RWPE1 (cell line): ENCODE data around the gene ZRANB3.
"Not testable (repeated sequence)": the region's sequence is repeated elsewhere in the genome, so short reads cannot be mapped to it uniquely, and the experiment has no call there.

ENCODE experiments used
- CTCF ChIA-PET: fragments of 350-600 bp; sonication (Branson Sonifier 250); formaldehyde crosslinking; extraction: SDS; loops from one replicate; lab custom pipeline; 2021; lab: Yijun Ruan, JAX
- POLR2A ChIA-PET: fragments of 400-600 bp; formaldehyde crosslinking; extraction: SDS; loops from one replicate; lab custom pipeline; 2020; ENCODE audit warnings: antibody characterized with exemption; ENCODE audit not compliant: low non-redundant PET; lab: Yijun Ruan, JAX
- DNase-seq: peaks from one replicate; pipeline ENCODE4 v3.0.0; 2012; ENCODE audit warnings: low spot score
- H3K27ac ChIP-seq: fragments of 450-650 bp; 2 replicates; pipeline ENCODE4 v1.5.1; 2017
- TF ChIP-seq, protein P1 (sequence below): fragments of 450-650 bp; conservative IDR thresholded peaks from 2 replicates; pipeline ENCODE4 v1.5.1; 2017; ENCODE audit warnings: low read depth, mild to moderate bottlenecking

ZRANB3 gene

DNA sequence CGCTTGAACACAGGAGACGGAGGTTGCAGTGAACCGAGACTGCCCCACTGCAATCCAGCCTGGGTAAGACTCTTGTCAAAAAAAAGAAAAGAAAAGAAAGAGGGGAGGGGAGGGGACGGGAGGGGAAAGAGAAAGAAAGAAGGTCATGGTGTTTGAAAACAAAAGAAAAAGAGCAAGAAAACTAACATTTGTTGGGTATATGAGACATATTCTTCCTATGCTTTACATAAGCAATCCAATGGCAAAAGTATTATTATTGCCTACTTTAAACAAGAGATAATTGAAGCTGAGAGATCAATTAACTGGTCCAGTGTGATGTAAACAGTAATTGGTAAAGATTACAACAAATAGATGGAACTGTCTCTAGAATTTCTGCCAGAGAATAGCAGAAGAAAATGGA lies 157.3 kb downstream of the ZRANB3 start:
- H3K27ac ChIP-seq: no peak overlapping the region
- ChIA-PET POLR2A (no interaction called here), CTCF (no interaction called here)
- TF ChIP-seq, protein P1, sequence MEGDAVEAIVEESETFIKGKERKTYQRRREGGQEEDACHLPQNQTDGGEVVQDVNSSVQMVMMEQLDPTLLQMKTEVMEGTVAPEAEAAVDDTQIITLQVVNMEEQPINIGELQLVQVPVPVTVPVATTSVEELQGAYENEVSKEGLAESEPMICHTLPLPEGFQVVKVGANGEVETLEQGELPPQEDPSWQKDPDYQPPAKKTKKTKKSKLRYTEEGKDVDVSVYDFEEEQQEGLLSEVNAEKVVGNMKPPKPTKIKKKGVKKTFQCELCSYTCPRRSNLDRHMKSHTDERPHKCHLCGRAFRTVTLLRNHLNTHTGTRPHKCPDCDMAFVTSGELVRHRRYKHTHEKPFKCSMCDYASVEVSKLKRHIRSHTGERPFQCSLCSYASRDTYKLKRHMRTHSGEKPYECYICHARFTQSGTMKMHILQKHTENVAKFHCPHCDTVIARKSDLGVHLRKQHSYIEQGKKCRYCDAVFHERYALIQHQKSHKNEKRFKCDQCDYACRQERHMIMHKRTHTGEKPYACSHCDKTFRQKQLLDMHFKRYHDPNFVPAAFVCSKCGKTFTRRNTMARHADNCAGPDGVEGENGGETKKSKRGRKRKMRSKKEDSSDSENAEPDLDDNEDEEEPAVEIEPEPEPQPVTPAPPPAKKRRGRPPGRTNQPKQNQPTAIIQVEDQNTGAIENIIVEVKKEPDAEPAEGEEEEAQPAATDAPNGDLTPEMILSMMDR: no peak
- DNase-seq: no peak

DNA sequence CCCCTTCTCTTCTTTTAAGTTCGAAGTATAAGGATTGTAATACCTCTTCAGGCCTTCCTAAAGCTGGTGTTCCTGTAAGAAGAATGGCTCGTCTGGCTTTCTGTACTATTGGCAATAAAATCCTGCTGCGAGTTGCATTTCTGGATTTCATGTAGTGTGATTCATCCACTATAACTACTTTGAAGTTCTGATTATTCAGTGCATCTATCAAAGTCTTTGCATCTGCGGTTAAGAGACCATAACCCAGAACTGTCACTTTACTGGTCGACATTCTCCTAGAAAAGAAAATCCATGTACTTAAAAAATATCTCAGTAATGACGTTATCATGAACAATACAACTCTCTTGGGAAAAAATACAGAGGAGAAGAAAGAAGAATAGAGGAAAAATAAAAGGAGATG lies 181.1 kb downstream of the ZRANB3 start:
- no peak for DNase-seq
- CTCF ChIA-PET: no interaction called here
- POLR2A ChIA-PET: no interaction called here
- H3K27ac ChIP-seq: no peak overlapping the region
- TF ChIP-seq, protein P1: no peak

DNA sequence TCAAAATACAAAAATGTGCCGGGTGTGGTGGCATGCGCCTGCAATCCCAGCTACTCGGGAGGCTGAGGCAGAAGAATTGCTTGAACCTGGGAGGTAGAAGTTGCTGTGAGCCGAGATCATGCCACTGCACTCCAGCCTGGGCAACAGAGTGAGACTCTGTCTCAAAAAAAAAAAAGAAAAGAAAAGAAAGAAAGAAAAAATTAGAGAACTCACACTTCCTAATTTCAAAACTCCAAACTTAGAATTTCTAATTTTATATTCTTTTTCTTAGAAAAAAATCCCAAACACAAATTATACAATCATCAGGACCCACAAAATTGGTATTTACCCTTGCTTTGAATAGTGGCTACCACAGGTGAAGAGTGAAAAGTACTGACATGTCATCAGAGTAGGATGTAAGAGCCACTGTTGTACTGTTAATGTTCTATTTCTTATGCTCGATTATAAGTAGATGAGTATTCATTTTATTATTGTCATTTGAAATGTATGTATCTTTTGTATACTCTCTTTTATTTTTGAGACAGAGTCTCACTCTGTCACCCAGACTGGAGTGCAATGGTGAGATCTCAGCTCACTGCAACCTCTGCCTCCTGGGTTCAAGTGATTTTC lies 182.8 kb downstream of the ZRANB3 start:
- H3K27ac ChIP-seq, CTCF ChIA-PET, POLR2A ChIA-PET, DNase-seq: not testable (repeated sequence)

DNA sequence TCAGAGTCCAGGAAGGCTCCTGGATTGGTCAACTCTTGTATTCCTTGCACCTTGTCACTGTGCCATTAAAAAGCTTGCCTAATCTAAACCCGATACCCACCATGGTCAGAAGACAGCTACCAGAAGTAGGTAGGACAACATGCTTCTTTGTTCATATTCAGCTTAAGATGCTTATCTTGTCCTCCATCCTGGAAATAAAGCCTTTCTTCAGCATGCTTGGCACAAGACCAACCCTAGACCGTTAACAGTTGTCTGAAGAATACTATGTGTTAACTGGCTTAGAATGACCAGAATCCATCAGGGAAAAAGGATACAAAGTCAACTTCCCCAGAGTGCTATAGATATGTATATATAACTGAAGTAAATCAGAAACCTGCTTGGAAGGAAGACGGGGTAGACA lies 193.9 kb downstream of the ZRANB3 start:
- CTCF ChIA-PET: no interaction called here
- no peak overlapping the region for H3K27ac ChIP-seq
- no peak for DNase-seq
- POLR2A ChIA-PET: no interaction called here
- TF ChIP-seq, protein P1: no peak

DNA sequence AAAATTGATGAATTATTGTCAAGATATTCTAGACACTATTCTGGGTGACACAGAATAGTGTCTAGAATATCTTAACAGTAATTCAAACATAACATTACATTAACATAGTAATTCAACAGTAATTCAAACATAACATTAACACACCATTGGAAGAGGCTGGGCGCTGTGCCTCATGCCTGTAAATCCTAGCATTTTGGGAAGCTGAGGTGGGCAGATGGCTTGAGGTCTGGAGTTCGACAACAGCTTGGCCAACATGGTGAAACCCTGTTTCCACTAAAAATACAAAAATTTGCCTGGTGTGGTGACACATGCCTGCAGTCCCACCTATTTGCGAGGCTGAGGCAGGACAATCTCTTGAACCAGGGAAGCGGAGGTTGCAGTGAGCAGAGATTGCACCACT lies 195.8 kb downstream of the ZRANB3 start:
- no peak for DNase-seq
- TF ChIP-seq, protein P1: no peak
- H3K27ac ChIP-seq: no peak overlapping the region
- ChIA-PET CTCF (interaction anchor here (0.6 kb wide), 1 partner anchor 62 kb away, joined by 3 read pairs; no protein-coding TSS in a partner anchor), POLR2A (no interaction called here)

DNA sequence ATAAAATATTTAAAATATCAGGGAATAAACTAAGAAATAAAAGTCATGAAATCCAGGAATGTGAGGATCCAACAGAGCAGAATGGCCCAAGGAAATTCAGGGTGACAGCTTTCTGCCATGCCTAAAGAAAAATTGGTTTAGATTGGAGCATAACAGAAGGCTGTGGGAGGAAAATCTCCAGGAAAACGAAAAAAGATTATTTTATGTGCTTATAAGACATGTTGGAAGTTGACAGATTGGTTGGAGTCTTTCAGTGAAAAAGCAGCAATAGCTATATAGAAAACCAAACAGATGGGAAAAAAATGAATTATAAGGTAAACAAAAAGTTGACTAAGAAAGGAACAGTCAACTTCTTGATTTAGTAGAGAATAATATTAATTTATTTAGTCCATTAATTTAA lies 203.9 kb downstream of the ZRANB3 start:
- H3K27ac ChIP-seq: no peak overlapping the region
- TF ChIP-seq, protein P1: no peak
- no peak for DNase-seq
- POLR2A ChIA-PET: no interaction called here
- CTCF ChIA-PET: no interaction called here

DNA sequence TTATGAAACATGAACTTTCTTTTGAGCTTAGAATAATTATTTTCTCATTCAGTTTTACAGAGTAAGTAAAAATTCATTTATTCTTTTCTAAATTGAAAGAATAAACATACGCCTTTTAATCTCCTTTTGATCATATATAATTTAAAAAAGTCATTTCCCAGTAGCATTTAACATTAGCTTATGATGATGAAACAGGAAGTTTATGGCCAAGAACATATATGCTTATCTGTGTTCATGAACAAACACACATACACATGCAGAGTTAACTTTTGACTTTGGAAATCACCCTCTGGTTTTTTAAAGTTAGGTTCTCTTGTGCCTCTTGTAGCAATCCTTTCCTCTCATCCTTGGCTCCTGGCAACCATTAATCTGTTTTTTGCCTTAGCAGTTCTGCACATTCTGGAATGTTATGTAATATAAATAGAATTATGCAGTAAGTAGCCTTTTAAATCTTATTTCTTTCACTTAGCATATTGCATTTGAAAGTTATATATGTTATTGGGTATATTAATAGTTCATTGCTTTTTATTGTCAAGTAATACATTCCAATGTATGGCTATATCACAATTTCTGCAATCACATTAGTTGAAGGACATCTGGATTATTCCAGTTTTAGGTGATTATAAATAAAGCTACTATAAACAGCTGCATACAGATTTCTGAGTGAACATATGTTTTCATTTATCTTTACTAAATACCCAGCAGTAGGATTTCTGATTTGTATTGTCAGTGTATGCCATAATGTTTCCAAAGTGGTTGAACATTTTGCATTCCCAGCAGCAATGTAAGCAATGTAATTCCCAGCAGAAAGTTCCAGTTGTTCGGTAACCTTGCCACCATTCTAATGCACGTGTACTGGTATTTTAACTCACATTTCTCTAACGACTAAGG lies 210.3 kb downstream of the ZRANB3 start:
- no peak overlapping the region for H3K27ac ChIP-seq
- TF ChIP-seq, protein P1: no peak
- CTCF ChIA-PET: interaction anchor here (0.6 kb wide), 1 partner anchor 130 kb away, joined by 3 read pairs; no protein-coding TSS in a partner anchor
- no peak for DNase-seq
- POLR2A ChIA-PET: no interaction called here
